K562 (cell line): Measurements from ENCODE around the gene TLX2. TPM values are rescaled to one million over a fixed set of nuclear protein-coding genes. Genes with fewer than 3 reads are reported as not detected.

ENCODE experiments used
- CBX1 ChIP-seq: sonication (generic); IDR thresholded peaks from 2 replicates; pipeline ENCODE4 v1.6.1; 2016; ENCODE audit warnings: antibody characterized with exemption, low read depth, mild to moderate bottlenecking
- CBX8 ChIP-seq: fragments of 200-600 bp; sonication (generic); IDR thresholded peaks from 2 replicates; pipeline ENCODE4 v1.6.1; 2012; ENCODE audit warnings: borderline replicate concordance, mixed run types, low read depth, mild to moderate bottlenecking, moderate library complexity, mixed read lengths, low read length, control low read depth, inconsistent platforms; ENCODE audit not compliant: poor library complexity, severe bottlenecking; ENCODE audit errors: extremely low read depth
- CCAR2 ChIP-seq: fragments of 200-400 bp; formaldehyde crosslinking; IDR thresholded peaks from 2 replicates; pipeline ENCODE4 v1.6.1; 2017; ENCODE audit warnings: mild to moderate bottlenecking, low read depth, low read length
- FOS ChIP-seq: IDR thresholded peaks from 3 replicates; pipeline ENCODE4 v1.6.1; 2011; ENCODE audit not compliant: insufficient read length; ENCODE audit errors: extremely low read depth
- GABPA ChIP-seq: fragments of 200-800 bp; sonication (Bioruptor generic); conservative IDR thresholded peaks from 2 replicates; pipeline ENCODE4 v1.6.1; 2016; ENCODE audit warnings: low read depth, missing genetic modification characterization, missing compliant biosample characterization
- GTF2E2 ChIP-seq: fragments of 200-800 bp; sonication (Bioruptor generic); IDR thresholded peaks from 2 replicates; pipeline ENCODE4 v1.6.1; 2016; ENCODE audit warnings: missing genetic modification characterization, missing compliant biosample characterization
- JUN ChIP-seq, 2 experiments: sonication (generic) in 1 of 2; formaldehyde crosslinking in 1 of 2; IDR thresholded peaks; 2 replicates each; pipeline versions ENCODE4 v1.6.1 to v1.8.0; 2012 to 2022; ENCODE audit warnings: borderline replicate concordance in 2 of 2, mild to moderate bottlenecking in 2 of 2, improper control_type of control experiment in 1 of 2, low read depth in 1 of 2, low read length in 1 of 2, missing genetic modification reagents in 1 of 2
- MCM5 ChIP-seq: fragments of 450-650 bp; IDR thresholded peaks from 2 replicates; pipeline ENCODE4 v1.6.1; 2016; ENCODE audit warnings: low read depth
- NR2F6 ChIP-seq: fragments of 450-650 bp; formaldehyde crosslinking; IDR thresholded peaks from 2 replicates; pipeline ENCODE4 v1.4.0; 2020; ENCODE audit warnings: mild to moderate bottlenecking
- RBM25 ChIP-seq: fragments of 200-400 bp; formaldehyde crosslinking; IDR thresholded peaks from 2 replicates; pipeline ENCODE4 v1.6.1; 2018; ENCODE audit warnings: low read length, low read depth, moderate library complexity; ENCODE audit not compliant: severe bottlenecking
- SFPQ ChIP-seq: fragments of 200-400 bp; formaldehyde crosslinking; IDR thresholded peaks from 2 replicates; pipeline ENCODE4 v1.6.1; 2017; ENCODE audit warnings: mild to moderate bottlenecking, low read depth, low read length, moderate library complexity
- SIRT6 ChIP-seq: IDR thresholded peaks from one replicate; pipeline ENCODE4 v1.6.1; 2012; ENCODE audit warnings: low read depth, mild to moderate bottlenecking, control low read depth, inconsistent platforms, low read length, moderate library complexity
- ZKSCAN1 ChIP-seq: fragments of 150-350 bp; IDR thresholded peaks from 2 replicates; pipeline ENCODE4 v1.6.1; 2016; ENCODE audit warnings: low read depth, low read length
- ZNF184 ChIP-seq: sonication (generic); formaldehyde crosslinking; IDR thresholded peaks from 2 replicates; pipeline ENCODE4 v1.5.0; 2020; ENCODE audit warnings: missing genetic modification reagents
- ZNF232 ChIP-seq: sonication (generic); formaldehyde crosslinking; IDR thresholded peaks from 2 replicates; pipeline ENCODE4 v1.8.0; 2022; ENCODE audit warnings: mild to moderate bottlenecking, missing genetic modification reagents
- polyA plus RNA-seq, 8 experiments: library from polyadenylated mRNA; depleted of rRNA in 4 of 8; stranded (reverse) in 5 of 8; unstranded in 3 of 8; fragments of >200 nt; fragmentation: Nextera tagmentation in 2 of 8; fragmentation: Illumina TruSeq in 1 of 8; extraction: Ambion mirVana in 2 of 8; extraction: Trizol in 1 of 8; gene quantifications; 2 replicates each; pipeline versions ENCODE4 v1.2.1 to v1.2.3, GENCODE V29; 2011 to 2014; ENCODE audit warnings: inconsistent platforms in 1 of 8, missing spikeins in 1 of 8
- total RNA-seq, 7 experiments: library from RNA; depleted of rRNA in 6 of 7; stranded (reverse); fragments of >200 nt in 6 of 7; fragmentation: Illumina TruSeq in 2 of 7; extraction: Trizol in 2 of 7; gene quantifications; 2 replicates each; pipeline versions ENCODE4 v1.2.1 to v1.2.3, GENCODE V29; 2011 to 2021; ENCODE audit warnings: low replicate concordance in 1 of 7
- TF ChIP-seq, protein P1 (sequence below), 2 experiments: fragments of 450-650 bp in 1 of 2; sonication (generic) in 1 of 2; formaldehyde crosslinking in 1 of 2; IDR thresholded peaks in 1 of 2; conservative IDR thresholded peaks in 1 of 2; 2 replicates each; pipeline versions ENCODE4 v1.6.1 to v1.8.1; 2016 to 2023; ENCODE audit warnings: mild to moderate bottlenecking in 2 of 2, moderate library complexity in 2 of 2, inconsistent platforms in 1 of 2, missing genetic modification reagents in 1 of 2
- TF ChIP-seq, protein P2 (sequence below): IDR thresholded peaks from 2 replicates; pipeline ENCODE4 v1.6.1; 2011; ENCODE audit warnings: borderline replicate concordance, low read depth, mild to moderate bottlenecking, moderate library complexity, low read length; ENCODE audit not compliant: insufficient read depth, poor library complexity, severe bottlenecking

TLX2 gene
- total and polyA plus RNA-seq, 9 of the 15 experiments (the other 6 are each of a cell fraction or from before 2014, with no cell fraction given): not detected

- TF ChIP-seq NR2F6 (CRISPR knock-in tag) (no peak), GABPA (tag) (no peak), SIRT6 (no peak), MCM5 (no peak), ZNF232 (CRISPR knock-in tag) (no peak), CBX8 (no peak), GTF2E2 (tag) (no peak), ZKSCAN1 (no peak), CBX1 (peak; percentile 22; the same call in 1 of the 2 replicates), ZNF184 (no peak), CCAR2 (no peak), RBM25 (no peak), SFPQ (no peak), JUN (IDR thresholded peaks at IDR 0.05; ENCODE audit: borderline replicate concordance, low read depth, low read length) (no peak), JUN (CRISPR knock-in tag; IDR thresholded peaks at IDR 0.05; ENCODE audit: borderline replicate concordance) (no peak), FOS (no peak)
- TF ChIP-seq, protein P1, sequence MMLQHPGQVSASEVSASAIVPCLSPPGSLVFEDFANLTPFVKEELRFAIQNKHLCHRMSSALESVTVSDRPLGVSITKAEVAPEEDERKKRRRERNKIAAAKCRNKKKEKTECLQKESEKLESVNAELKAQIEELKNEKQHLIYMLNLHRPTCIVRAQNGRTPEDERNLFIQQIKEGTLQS (IDR thresholded peaks at IDR 0.05): no peak
- TF ChIP-seq, protein P1 (CRISPR knock-in tag; conservative IDR thresholded peaks at IDR 0.05): no peak
- TF ChIP-seq, protein P2, sequence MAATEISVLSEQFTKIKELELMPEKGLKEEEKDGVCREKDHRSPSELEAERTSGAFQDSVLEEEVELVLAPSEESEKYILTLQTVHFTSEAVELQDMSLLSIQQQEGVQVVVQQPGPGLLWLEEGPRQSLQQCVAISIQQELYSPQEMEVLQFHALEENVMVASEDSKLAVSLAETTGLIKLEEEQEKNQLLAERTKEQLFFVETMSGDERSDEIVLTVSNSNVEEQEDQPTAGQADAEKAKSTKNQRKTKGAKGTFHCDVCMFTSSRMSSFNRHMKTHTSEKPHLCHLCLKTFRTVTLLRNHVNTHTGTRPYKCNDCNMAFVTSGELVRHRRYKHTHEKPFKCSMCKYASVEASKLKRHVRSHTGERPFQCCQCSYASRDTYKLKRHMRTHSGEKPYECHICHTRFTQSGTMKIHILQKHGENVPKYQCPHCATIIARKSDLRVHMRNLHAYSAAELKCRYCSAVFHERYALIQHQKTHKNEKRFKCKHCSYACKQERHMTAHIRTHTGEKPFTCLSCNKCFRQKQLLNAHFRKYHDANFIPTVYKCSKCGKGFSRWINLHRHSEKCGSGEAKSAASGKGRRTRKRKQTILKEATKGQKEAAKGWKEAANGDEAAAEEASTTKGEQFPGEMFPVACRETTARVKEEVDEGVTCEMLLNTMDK: no peak
Observed at GRCh38 chr2:74548900-74549826, 34.9 kb downstream of the TLX2 start (continued).
